Activated CD4-positive, alpha-beta T cell treated with anti-CD3 and anti-CD28 coated beads, Interleukin-2, amount 10 ng/mL, durations not matched to agents 7 days and 5 days (primary cell): ENCODE data around the gene EFNA5. TPM values are rescaled to one million over a fixed set of nuclear protein-coding genes. Genes with fewer than 3 reads are reported as not detected.

Experiments used
- CTCF ChIA-PET: fragments of 350-600 bp; sonication (Branson Sonifier 250); formaldehyde crosslinking; loops from one replicate; lab custom pipeline; 2021; ENCODE audit warnings: antibody characterized with exemption; lab: Charles Lee
- POLR2A ChIA-PET: fragments of 350-600 bp; sonication (Branson Sonifier 250); formaldehyde crosslinking; loops from one replicate; lab custom pipeline; 2021; ENCODE audit warnings: antibody characterized with exemption; lab: Charles Lee
- DNase-seq: peaks from one replicate; pipeline ENCODE4 v3.0.0-alpha.2; 2020
- H3K27ac Mint-ChIP-seq: one replicate; pipeline ENCODE4 v1.8.0; 2021; ENCODE audit warnings: mild to moderate bottlenecking, moderate library complexity, mixed read lengths
- H3K27me3 Mint-ChIP-seq: one replicate; pipeline ENCODE4 v1.8.0; 2021; ENCODE audit warnings: mixed read lengths
- H3K36me3 Mint-ChIP-seq: one replicate; pipeline ENCODE4 v1.8.0; 2021; ENCODE audit warnings: low read depth, mixed read lengths
- H3K4me1 Mint-ChIP-seq: one replicate; pipeline ENCODE4 v1.8.0; 2021; ENCODE audit warnings: mixed read lengths
- H3K4me3 Mint-ChIP-seq: one replicate; pipeline ENCODE4 v1.8.0; 2021; ENCODE audit warnings: mild to moderate bottlenecking, moderate library complexity, mixed read lengths
- H3K9me3 Mint-ChIP-seq: one replicate; pipeline ENCODE4 v1.8.0; 2021; ENCODE audit warnings: mixed read lengths
- total RNA-seq, 2 experiments: library from RNA; stranded (reverse); gene quantifications; one replicate each; pipeline ENCODE4 v1.2.3, GENCODE V29; 2021

EFNA5 gene
- total RNA-seq, 2 experiments from 2014 or later = not detected

DNA sequence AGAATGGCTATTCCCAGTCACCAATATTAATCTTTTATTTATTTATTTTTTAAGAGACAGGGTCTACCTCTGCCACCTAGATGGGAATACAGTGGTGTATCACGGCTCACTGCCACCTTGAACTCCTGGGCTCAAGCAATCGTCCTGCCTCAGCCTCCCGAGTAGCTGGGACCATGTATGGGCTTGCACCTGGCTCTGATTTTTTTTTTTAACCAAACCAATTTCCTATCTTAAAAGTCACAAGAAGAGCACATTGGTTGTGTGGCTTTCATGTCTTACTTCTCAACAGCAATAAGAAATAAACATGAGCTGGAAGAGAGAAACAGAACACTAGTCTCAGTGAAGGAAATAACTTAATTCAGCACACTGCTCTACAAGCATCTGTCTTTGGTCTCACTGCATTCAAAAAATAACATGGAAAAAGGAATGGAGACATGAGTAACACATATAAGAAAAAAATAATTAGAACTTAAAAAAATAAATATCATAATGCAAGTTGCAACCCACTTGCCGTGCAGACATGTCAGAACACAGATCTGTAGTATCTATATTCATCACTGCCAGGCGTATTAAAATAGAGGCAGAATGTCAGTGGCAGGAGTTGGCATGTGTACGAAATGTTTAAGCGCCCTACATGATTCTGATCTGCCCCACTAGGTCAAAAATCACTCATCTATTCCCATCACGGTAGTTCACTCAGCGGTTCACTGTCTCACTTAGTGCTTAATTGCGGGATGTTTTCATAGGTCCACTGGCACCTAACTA, 66.4 kb downstream of the EFNA5 start:
- DNase-seq = no peak
- Mint-ChIP-seq H3K27ac (no peak overlapping the region), H3K4me1 (no peaks in the 10 kb centered on the region), H3K4me3 (no peak overlapping the region), H3K27me3 (peaks cover 13% of the 10 kb centered on the region), H3K9me3 (no peaks in the 10 kb centered on the region), H3K36me3 (no peaks in the 10 kb centered on the region)
- CTCF ChIA-PET = no interaction called here
- POLR2A ChIA-PET = interaction anchor here (0.6 kb wide), 1 partner anchor 664 kb away, joined by 3 read pairs; no protein-coding TSS in a partner anchor

- POLR2A ChIA-PET = no interaction called here
- CTCF ChIA-PET = no interaction called here
- Mint-ChIP-seq H3K4me3 (no peak overlapping the region), H3K36me3 (no peaks in the 10 kb centered on the region), H3K4me1 (no peaks in the 10 kb centered on the region), H3K9me3 (no peaks in the 10 kb centered on the region), H3K27me3 (peaks cover 16% of the 10 kb centered on the region), H3K27ac (no peak overlapping the region)
- no peak for DNase-seq
These were observed 67.4 kb downstream of the EFNA5 start for GRCh38 chr5:107603349-107603748.

- no peak overlapping the region for H3K27ac Mint-ChIP-seq
These were observed 67.8 kb downstream of the EFNA5 start for GRCh38 chr5:107602896-107603295.

GRCh38 chr5:107601076-107601475, 69.7 kb downstream of the EFNA5 start:
- DNase-seq = no peak
- H3K27me3 Mint-ChIP-seq = peaks cover 13% of the 10 kb centered on the region
- H3K27ac Mint-ChIP-seq = no peak overlapping the region
- no peaks in the 10 kb centered on the region for H3K4me1 Mint-ChIP-seq
- no peak overlapping the region for H3K4me3 Mint-ChIP-seq
- POLR2A ChIA-PET = no interaction called here
- no peaks in the 10 kb centered on the region for H3K36me3 Mint-ChIP-seq
- CTCF ChIA-PET = interaction anchor here (0.9 kb wide), 1 partner anchor 29 kb away, joined by 5 read pairs; no protein-coding TSS in a partner anchor
- no peaks in the 10 kb centered on the region for H3K9me3 Mint-ChIP-seq

More at GRCh38 chr5:107602896-107603295, 67.8 kb downstream of the EFNA5 start:
- H3K4me1 Mint-ChIP-seq = no peaks in the 10 kb centered on the region
- POLR2A ChIA-PET = no interaction called here
- H3K4me3 Mint-ChIP-seq = no peak overlapping the region
- DNase-seq = no peak
- H3K36me3 Mint-ChIP-seq = no peaks in the 10 kb centered on the region
- CTCF ChIA-PET = no interaction called here
- no peaks in the 10 kb centered on the region for H3K9me3 Mint-ChIP-seq
- H3K27me3 Mint-ChIP-seq = peaks cover 16% of the 10 kb centered on the region

GRCh38 chr5:107598958-107599357, 71.8 kb downstream of the EFNA5 start:
- ChIA-PET POLR2A (no interaction called here), CTCF (no interaction called here)
- Mint-ChIP-seq H3K9me3 (no peaks in the 10 kb centered on the region), H3K27ac (no peak overlapping the region), H3K27me3 (peaks cover 8% of the 10 kb centered on the region), H3K36me3 (no peaks in the 10 kb centered on the region), H3K4me1 (no peaks in the 10 kb centered on the region), H3K4me3 (no peak overlapping the region)
- no peak for DNase-seq

GRCh38 chr5:107597803-107598202, 72.9 kb downstream of the EFNA5 start:
- H3K36me3 Mint-ChIP-seq = no peaks in the 10 kb centered on the region
- no peak overlapping the region for H3K4me3 Mint-ChIP-seq
- DNase-seq = no peak
- no peak overlapping the region for H3K27ac Mint-ChIP-seq
- ChIA-PET CTCF (no interaction called here), POLR2A (no interaction called here)
- peaks cover 8% of the 10 kb centered on the region for H3K27me3 Mint-ChIP-seq
- H3K4me1 Mint-ChIP-seq = no peaks in the 10 kb centered on the region
- H3K9me3 Mint-ChIP-seq = no peaks in the 10 kb centered on the region

GRCh38 chr5:107597247-107597646, 73.5 kb downstream of the EFNA5 start:
- Mint-ChIP-seq H3K4me1 (no peaks in the 10 kb centered on the region), H3K27ac (no peak overlapping the region), H3K4me3 (no peak overlapping the region), H3K9me3 (no peaks in the 10 kb centered on the region), H3K36me3 (no peaks in the 10 kb centered on the region), H3K27me3 (peaks cover 8% of the 10 kb centered on the region)
- no peak for DNase-seq
- CTCF ChIA-PET = interaction anchor here (1.0 kb wide), 1 partner anchor 25 kb away, joined by 3 read pairs; no protein-coding TSS in a partner anchor
- POLR2A ChIA-PET = no interaction called here

GRCh38 chr5:107594253-107595045, 76.3 kb downstream of the EFNA5 start:
- Mint-ChIP-seq H3K4me3 (no peak overlapping the region), H3K36me3 (no peaks in the 10 kb centered on the region), H3K4me1 (no peaks in the 10 kb centered on the region), H3K9me3 (no peaks in the 10 kb centered on the region), H3K27ac (no peak overlapping the region), H3K27me3 (peaks cover 6% of the 10 kb centered on the region)
- no peak for DNase-seq
- ChIA-PET CTCF (interaction anchor here (0.6 kb wide), 1 partner anchor 800 kb away, joined by 3 read pairs; no protein-coding TSS in a partner anchor), POLR2A (no interaction called here)

- H3K36me3 Mint-ChIP-seq = no peaks in the 10 kb centered on the region
- no peak overlapping the region for H3K27ac Mint-ChIP-seq
- no peaks in the 10 kb centered on the region for H3K4me1 Mint-ChIP-seq
- peaks cover 3% of the 10 kb centered on the region for H3K27me3 Mint-ChIP-seq
- no peak overlapping the region for H3K4me3 Mint-ChIP-seq
- H3K9me3 Mint-ChIP-seq = no peaks in the 10 kb centered on the region
- POLR2A ChIA-PET = no interaction called here
- DNase-seq = no peak
- CTCF ChIA-PET = no interaction called here
These were observed 77.7 kb downstream of the EFNA5 start for GRCh38 chr5:107593009-107593408.

- H3K27me3 Mint-ChIP-seq = peaks cover 3% of the 10 kb centered on the region
- CTCF ChIA-PET = no interaction called here
- H3K4me3 Mint-ChIP-seq = no peak overlapping the region
- POLR2A ChIA-PET = no interaction called here
- H3K9me3 Mint-ChIP-seq = no peaks in the 10 kb centered on the region
- no peak overlapping the region for H3K27ac Mint-ChIP-seq
- no peak for DNase-seq
- H3K36me3 Mint-ChIP-seq = no peaks in the 10 kb centered on the region
- no peaks in the 10 kb centered on the region for H3K4me1 Mint-ChIP-seq
These were observed 78.2 kb downstream of the EFNA5 start for GRCh38 chr5:107592515-107592914.

DNA sequence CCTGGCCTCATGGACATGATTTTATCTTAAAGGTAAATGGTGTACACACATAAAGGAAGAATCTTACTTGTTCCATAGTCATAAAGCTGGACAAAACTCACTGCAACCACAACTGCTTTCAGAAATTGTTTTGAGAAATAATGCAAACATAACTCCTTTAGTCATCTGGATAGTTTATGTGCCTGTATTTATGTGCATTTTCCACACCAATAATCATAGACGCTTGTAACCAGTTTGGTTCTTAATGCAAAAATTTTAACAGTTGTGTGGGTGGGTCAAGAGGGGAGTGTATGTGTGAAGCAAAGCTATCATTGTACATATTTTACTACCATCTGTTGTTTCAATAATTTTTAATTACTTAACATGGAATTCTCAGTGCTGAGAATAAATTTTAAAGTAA, 80.1 kb downstream of the EFNA5 start:
- Mint-ChIP-seq H3K36me3 (no peaks in the 10 kb centered on the region), H3K27me3 (peaks cover 3% of the 10 kb centered on the region)
- CTCF ChIA-PET = interaction anchor here (0.6 kb wide), 1 partner anchor 426 kb away, joined by 3 read pairs; no protein-coding TSS in a partner anchor

DNA sequence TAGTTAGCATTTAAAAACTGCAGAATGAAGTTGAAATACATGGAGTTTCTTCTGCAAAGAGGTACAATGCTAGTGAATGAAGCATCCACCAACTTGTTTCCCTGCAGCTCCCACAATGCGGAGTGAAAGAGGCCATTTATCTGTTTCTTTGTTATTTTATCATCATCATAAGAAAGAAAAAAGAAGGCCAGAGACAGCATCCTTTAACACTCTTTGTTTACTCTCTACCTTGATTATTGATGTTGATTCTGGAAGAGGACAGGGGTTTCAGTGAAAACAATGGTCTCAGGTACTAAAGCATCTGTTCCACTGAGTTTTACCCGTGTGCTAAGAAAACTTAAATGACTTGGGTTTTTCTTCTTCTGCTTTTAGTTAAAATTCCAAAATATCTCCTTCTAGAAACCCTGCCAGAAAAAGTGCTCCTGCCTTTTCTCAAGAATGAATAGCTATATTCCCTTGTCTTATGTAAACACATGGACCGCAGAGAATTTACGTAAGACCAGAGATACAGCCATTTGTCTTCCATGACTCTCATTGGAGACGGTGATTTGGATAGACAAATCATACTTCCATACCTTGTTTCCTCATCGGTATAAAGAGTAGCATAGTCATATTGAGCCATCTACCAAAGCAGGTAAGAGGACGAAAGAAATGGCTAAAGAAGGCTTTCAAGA, 81.1 kb downstream of the EFNA5 start:
- no peak overlapping the region for H3K4me3 Mint-ChIP-seq
- H3K9me3 Mint-ChIP-seq = no peaks in the 10 kb centered on the region
- no peak overlapping the region for H3K27ac Mint-ChIP-seq
- peaks cover 6% of the 10 kb centered on the region for H3K27me3 Mint-ChIP-seq
- H3K36me3 Mint-ChIP-seq = no peaks in the 10 kb centered on the region
- POLR2A ChIA-PET = no interaction called here
- DNase-seq = no peak
- no peaks in the 10 kb centered on the region for H3K4me1 Mint-ChIP-seq
- CTCF ChIA-PET = no interaction called here

More for the DNA sequence above, 80.1 kb downstream of the EFNA5 start:
- no peak overlapping the region for H3K27ac Mint-ChIP-seq
- no peaks in the 10 kb centered on the region for H3K9me3 Mint-ChIP-seq
- no peaks in the 10 kb centered on the region for H3K4me1 Mint-ChIP-seq
- POLR2A ChIA-PET = no interaction called here
- DNase-seq = no peak
- H3K4me3 Mint-ChIP-seq = no peak overlapping the region
